Neural progenitor cell (in vitro differentiated cells): ENCODE data around the gene KISS1R. TPM values are rescaled to one million over a fixed set of nuclear protein-coding genes. Genes with fewer than 3 reads are reported as not detected.

Source experiments
- DNase-seq: peaks from one replicate; pipeline ENCODE4 v3.0.0-alpha.2; 2016; ENCODE audit warnings: low spot score
- H2AFZ ChIP-seq: fragments of 200-600 bp; sonication (generic); replicated peaks from 2 replicates; pipeline ENCODE4 v1.6.1; 2016; ENCODE audit warnings: antibody characterized with exemption
- H3F3A ChIP-seq: fragments of 200-600 bp; sonication (generic); 2 replicates; pipeline ENCODE4 v1.6.1; 2016; ENCODE audit warnings: antibody characterized with exemption, low read depth
- H3K27ac ChIP-seq: fragments of 200-600 bp; sonication (generic); 2 replicates; pipeline ENCODE4 v1.5.1; 2016; ENCODE audit warnings: mild to moderate bottlenecking
- H3K27me3 ChIP-seq: fragments of 200-600 bp; sonication (generic); 2 replicates; pipeline ENCODE4 v1.6.1; 2016; ENCODE audit warnings: mild to moderate bottlenecking, moderate library complexity
- H3K36me3 ChIP-seq: fragments of 200-600 bp; sonication (generic); 2 replicates; pipeline ENCODE4 v1.5.1; 2016
- H3K4me1 ChIP-seq: fragments of 200-600 bp; sonication (generic); 2 replicates; pipeline ENCODE4 v1.6.1; 2016; ENCODE audit warnings: mixed run types
- H3K4me2 ChIP-seq: fragments of 200-600 bp; sonication (generic); 2 replicates; pipeline ENCODE4 v1.6.1; 2016
- H3K4me3 ChIP-seq: fragments of 200-600 bp; sonication (generic); 2 replicates; pipeline ENCODE4 v1.5.1; 2016
- H3K79me2 ChIP-seq: fragments of 200-600 bp; sonication (generic); 2 replicates; pipeline ENCODE4 v1.6.1; 2016; ENCODE audit warnings: low read depth
- H3K9ac ChIP-seq: fragments of 200-600 bp; sonication (generic); 2 replicates; pipeline ENCODE4 v1.6.1; 2016
- H3K9me3 ChIP-seq: fragments of 200-600 bp; sonication (generic); 2 replicates; pipeline ENCODE4 v1.5.1; 2016; ENCODE audit warnings: low read depth
- H4K20me1 ChIP-seq: fragments of 200-600 bp; sonication (generic); 2 replicates; pipeline ENCODE4 v1.6.1; 2016; ENCODE audit warnings: low read depth
- H3K27ac Mint-ChIP-seq: 3 replicates; pipeline ENCODE4 v1.8.0; 2021; ENCODE audit warnings: mixed read lengths
- H3K27me3 Mint-ChIP-seq: 2 replicates; pipeline ENCODE4 v1.8.0; 2022; ENCODE audit warnings: low read depth, mild to moderate bottlenecking, inconsistent platforms, moderate library complexity, mixed read lengths; ENCODE audit not compliant: insufficient read depth
- H3K36me3 Mint-ChIP-seq: 3 replicates; pipeline ENCODE4 v1.8.0; 2021; ENCODE audit warnings: mixed read lengths
- H3K4me1 Mint-ChIP-seq: 3 replicates; pipeline ENCODE4 v1.8.0; 2021; ENCODE audit warnings: mixed read lengths
- H3K4me3 Mint-ChIP-seq: 3 replicates; pipeline ENCODE4 v1.8.0; 2021; ENCODE audit warnings: mild to moderate bottlenecking, moderate library complexity, mixed read lengths
- H3K9me3 Mint-ChIP-seq: 3 replicates; pipeline ENCODE4 v1.8.0; 2020; ENCODE audit warnings: mixed read lengths
- EZH2 ChIP-seq: fragments of 200-600 bp; sonication (generic); IDR thresholded peaks from 2 replicates; pipeline ENCODE4 v1.6.1; 2017; ENCODE audit warnings: antibody characterized with exemption, mild to moderate bottlenecking, moderate library complexity
- EZH2phosphoT487 ChIP-seq: fragments of 200-600 bp; sonication (generic); IDR thresholded peaks from 2 replicates; pipeline ENCODE4 v1.6.1; 2017; ENCODE audit warnings: antibody characterized with exemption
- total RNA-seq: library from RNA; depleted of rRNA; stranded (reverse); fragments of >200 nt; gene quantifications from 2 replicates; pipeline ENCODE4 v1.2.3, GENCODE V29; 2015; ENCODE audit warnings: low replicate concordance
- TF ChIP-seq, protein P1 (sequence below): fragments of 200-600 bp; sonication (generic); IDR thresholded peaks from 2 replicates; pipeline ENCODE4 v1.5.1; 2017; ENCODE audit warnings: antibody characterized with exemption, mild to moderate bottlenecking

Gene KISS1R
- total RNA-seq, 1 donor from 2014 or later: not detected

GRCh38 chr19:869245-870177 lies 47.6 kb upstream of the KISS1R start:
- peaks cover 35% of the 10 kb centered on the region for H3F3A ChIP-seq
- H4K20me1 ChIP-seq: peaks cover 27% of the 10 kb centered on the region
- Mint-ChIP-seq H3K4me1 (peaks cover 10% of the 10 kb centered on the region), H3K27me3 (peaks cover 9% of the 10 kb centered on the region), H3K27ac (no peak overlapping the region), H3K9me3 (no peaks in the 10 kb centered on the region), H3K4me3 (peak overlapping the region; percentile 41), H3K36me3 (peaks cover 11% of the 10 kb centered on the region)
- H3K27me3 ChIP-seq: no peaks in the 10 kb centered on the region
- no peak overlapping the region for H3K4me3 ChIP-seq
- H2AFZ ChIP-seq: no peak overlapping the region
- H3K79me2 ChIP-seq: no peaks in the 10 kb centered on the region
- H3K36me3 ChIP-seq: no peaks in the 10 kb centered on the region
- TF ChIP-seq, protein P1, sequence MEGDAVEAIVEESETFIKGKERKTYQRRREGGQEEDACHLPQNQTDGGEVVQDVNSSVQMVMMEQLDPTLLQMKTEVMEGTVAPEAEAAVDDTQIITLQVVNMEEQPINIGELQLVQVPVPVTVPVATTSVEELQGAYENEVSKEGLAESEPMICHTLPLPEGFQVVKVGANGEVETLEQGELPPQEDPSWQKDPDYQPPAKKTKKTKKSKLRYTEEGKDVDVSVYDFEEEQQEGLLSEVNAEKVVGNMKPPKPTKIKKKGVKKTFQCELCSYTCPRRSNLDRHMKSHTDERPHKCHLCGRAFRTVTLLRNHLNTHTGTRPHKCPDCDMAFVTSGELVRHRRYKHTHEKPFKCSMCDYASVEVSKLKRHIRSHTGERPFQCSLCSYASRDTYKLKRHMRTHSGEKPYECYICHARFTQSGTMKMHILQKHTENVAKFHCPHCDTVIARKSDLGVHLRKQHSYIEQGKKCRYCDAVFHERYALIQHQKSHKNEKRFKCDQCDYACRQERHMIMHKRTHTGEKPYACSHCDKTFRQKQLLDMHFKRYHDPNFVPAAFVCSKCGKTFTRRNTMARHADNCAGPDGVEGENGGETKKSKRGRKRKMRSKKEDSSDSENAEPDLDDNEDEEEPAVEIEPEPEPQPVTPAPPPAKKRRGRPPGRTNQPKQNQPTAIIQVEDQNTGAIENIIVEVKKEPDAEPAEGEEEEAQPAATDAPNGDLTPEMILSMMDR: no peak
- no peak for TF ChIP-seq EZH2phosphoT487
- no peak for TF ChIP-seq EZH2
- H3K9ac ChIP-seq: no peak overlapping the region
- no peaks in the 10 kb centered on the region for H3K9me3 ChIP-seq
- peaks cover 7% of the 10 kb centered on the region for H3K4me1 ChIP-seq
- H3K27ac ChIP-seq: no peak overlapping the region
- no peak overlapping the region for H3K4me2 ChIP-seq
- DNase-seq: no peak

GRCh38 chr19:870314-870713 lies 46.8 kb upstream of the KISS1R start:
- Mint-ChIP-seq H3K36me3 (peaks cover 11% of the 10 kb centered on the region), H3K4me1 (peaks cover 10% of the 10 kb centered on the region), H3K9me3 (no peaks in the 10 kb centered on the region), H3K27me3 (peaks cover 8% of the 10 kb centered on the region), H3K27ac (peak overlapping the region; percentile 59), H3K4me3 (no peak overlapping the region)
- no peak overlapping the region for H3K4me2 ChIP-seq
- H3F3A ChIP-seq: peaks cover 35% of the 10 kb centered on the region
- H3K79me2 ChIP-seq: no peaks in the 10 kb centered on the region
- no peak overlapping the region for H3K4me3 ChIP-seq
- no peaks in the 10 kb centered on the region for H3K27me3 ChIP-seq
- TF ChIP-seq EZH2 (no peak), EZH2phosphoT487 (no peak)
- TF ChIP-seq, protein P1: no peak
- no peak for DNase-seq
- H3K4me1 ChIP-seq: peaks cover 7% of the 10 kb centered on the region
- H3K27ac ChIP-seq: no peak overlapping the region
- no peaks in the 10 kb centered on the region for H3K9me3 ChIP-seq
- H3K9ac ChIP-seq: no peak overlapping the region
- H2AFZ ChIP-seq: no peak overlapping the region
- H4K20me1 ChIP-seq: peaks cover 24% of the 10 kb centered on the region
- H3K36me3 ChIP-seq: no peaks in the 10 kb centered on the region

- Mint-ChIP-seq H3K36me3 (peaks cover 11% of the 10 kb centered on the region), H3K4me1 (peaks cover 7% of the 10 kb centered on the region), H3K9me3 (no peaks in the 10 kb centered on the region), H3K27ac (no peak overlapping the region), H3K4me3 (no peak overlapping the region), H3K27me3 (peaks cover 5% of the 10 kb centered on the region)
- Histone ChIP-seq H3K9ac (no peak overlapping the region), H3K4me3 (no peak overlapping the region), H3K79me2 (no peaks in the 10 kb centered on the region), H3K36me3 (no peaks in the 10 kb centered on the region), H3F3A (peaks cover 30% of the 10 kb centered on the region), H4K20me1 (peaks cover 21% of the 10 kb centered on the region), H3K4me2 (no peak overlapping the region), H3K27ac (peak overlapping the region; percentile 53), H2AFZ (no peak overlapping the region), H3K4me1 (peaks cover 7% of the 10 kb centered on the region), H3K9me3 (no peaks in the 10 kb centered on the region), H3K27me3 (no peaks in the 10 kb centered on the region)
- DNase-seq: no peak
- TF ChIP-seq, protein P1: no peak
- TF ChIP-seq EZH2: no peak
- TF ChIP-seq EZH2phosphoT487: no peak
Measured at GRCh38 chr19:870963-871401, 46.2 kb upstream of the KISS1R start.
